ENCODE results near the gene BCKDK.

Gene BCKDK
- 6.7 to 37.9 (median 20.2) reads per million in 9 experiments for total RNA-seq

DNA sequence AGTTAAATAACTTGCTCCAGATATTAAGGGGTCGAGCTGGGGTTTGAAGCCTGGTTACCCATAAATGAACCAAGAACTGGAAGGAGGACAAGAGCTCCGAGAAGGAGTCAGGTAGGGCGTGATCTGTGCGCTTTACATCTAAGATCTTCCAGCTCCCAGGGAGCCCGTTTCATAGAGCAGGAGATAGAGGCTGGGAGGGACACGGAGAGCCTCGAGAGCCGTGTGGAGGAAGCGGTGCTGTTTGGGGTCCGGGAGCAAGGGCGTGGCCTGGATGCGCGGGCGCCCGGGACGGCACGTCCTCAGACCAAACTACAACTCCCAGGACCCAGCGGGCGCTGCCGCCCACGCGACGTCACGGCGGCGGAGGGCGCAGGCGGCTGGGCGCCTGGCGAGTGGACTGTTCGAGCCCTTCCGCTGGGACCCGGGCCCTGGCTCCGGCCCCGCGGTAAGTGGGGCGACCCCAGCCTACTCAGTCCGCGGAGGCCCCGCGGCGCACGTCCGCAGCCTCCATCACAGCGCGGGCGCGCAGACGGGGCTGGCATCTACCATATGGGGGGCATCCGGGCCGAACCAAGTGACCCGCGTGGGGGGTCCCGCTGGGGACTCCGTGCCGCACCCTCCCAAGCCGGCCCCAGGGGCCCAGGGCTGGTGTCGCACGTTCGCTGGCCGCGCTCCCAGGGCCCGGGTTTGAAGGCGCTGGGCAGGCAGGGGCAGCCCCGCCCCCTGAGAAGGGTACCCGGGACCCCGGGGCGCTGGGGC, at the start of gene BCKDK:
BCKDK (plus strand) TSS at position 352 of the 759 bp plus-strand sequence. CDS start 838 bp downstream, outside the sequence.
- Mint-ChIP-seq H3K4me1 (ENCODE audit: low read depth in 2 of 2) (peaks cover 11 to 13% of the 10 kb centered on the region in 2 donors), H3K27ac (peak within 1 kb of the TSS; percentile 54 to 83), H3K9me3 (no peaks in the 10 kb centered on the region), H3K4me3 (peak within 1 kb of the TSS; percentile 86 to 88), H3K36me3 (ENCODE audit: insufficient read depth) (peaks cover 18% of the 10 kb centered on the region), H3K27me3 (no peaks in the 10 kb centered on the region)
- ATAC-seq (replicated peaks) (peak; percentile 70), DNase-seq (peak; percentile 27 to 43 (median 32))

- Mint-ChIP-seq H3K4me3 (peak overlapping the region; percentile 41 to 54), H3K27ac (peak overlapping the region in 1 of 2 donors; percentile 41), H3K9me3 (no peaks in the 10 kb centered on the region), H3K27me3 (no peaks in the 10 kb centered on the region), H3K36me3 (ENCODE audit: insufficient read depth) (peaks cover 51% of the 10 kb centered on the region), H3K4me1 (ENCODE audit: low read depth in 2 of 2) (peaks cover 32 to 38% of the 10 kb centered on the region in 2 donors)
- DNase-seq (no peak), ATAC-seq (replicated peaks) (no peak)
These were observed 46.9 kb upstream of the BCKDK start for GRCh38 chr16:31061126-31061812.

- Mint-ChIP-seq H3K27me3 (no peaks in the 10 kb centered on the region), H3K9me3 (no peaks in the 10 kb centered on the region), H3K27ac (peak overlapping the region in 1 of 2 donors; percentile 41), H3K4me1 (ENCODE audit: low read depth in 2 of 2) (peaks cover 34 to 39% of the 10 kb centered on the region in 2 donors), H3K36me3 (ENCODE audit: insufficient read depth) (peaks cover 47% of the 10 kb centered on the region), H3K4me3 (peak overlapping the region; percentile 89 to 90)
- DNase-seq (no peak), ATAC-seq (replicated peaks) (no peak)
These were observed 46.3 kb upstream of the BCKDK start for GRCh38 chr16:31061813-31062440.

DNA sequence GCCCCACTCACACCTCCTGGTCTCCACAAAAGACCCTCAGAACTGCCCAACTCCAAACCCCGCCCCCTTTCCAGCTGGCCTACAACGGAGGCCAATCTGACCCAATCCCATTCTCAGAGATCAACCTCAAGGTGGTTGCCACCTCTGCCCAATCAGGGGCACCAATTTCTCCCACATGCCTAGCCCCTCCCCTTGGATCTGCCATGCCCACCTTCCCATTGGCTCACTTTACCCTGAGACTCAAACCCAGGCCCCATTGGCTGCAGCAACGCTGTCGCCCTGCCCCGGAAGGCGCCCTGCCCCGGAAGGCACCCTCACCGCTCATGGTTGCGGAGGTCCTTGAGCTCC, 44.7 kb upstream of the BCKDK start:
- peaks cover 41% of the 10 kb centered on the region for H3K36me3 Mint-ChIP-seq (ENCODE audit: insufficient read depth)
- H3K4me1 Mint-ChIP-seq (ENCODE audit: low read depth in 2 of 2) = peaks cover 34 to 42% of the 10 kb centered on the region in 2 donors
- ATAC-seq (replicated peaks) (no peak), DNase-seq (no peak)
- H3K27me3 Mint-ChIP-seq = no peaks in the 10 kb centered on the region
- H3K4me3 Mint-ChIP-seq = peak overlapping the region; percentile 89 to 90
- H3K27ac Mint-ChIP-seq = peak overlapping the region; percentile 89 to 95
- no peaks in the 10 kb centered on the region for H3K9me3 Mint-ChIP-seq

- H3K27ac Mint-ChIP-seq = peak overlapping the region; percentile 89 to 95
- no peaks in the 10 kb centered on the region for H3K27me3 Mint-ChIP-seq
- peaks cover 39 to 42% of the 10 kb centered on the region in 2 donors for H3K4me1 Mint-ChIP-seq (ENCODE audit: low read depth in 2 of 2)
- no peaks in the 10 kb centered on the region for H3K9me3 Mint-ChIP-seq
- DNase-seq (peak; percentile 32 to 42 (median 41)), ATAC-seq (replicated peaks) (peak; percentile 84)
- H3K4me3 Mint-ChIP-seq = peak overlapping the region; percentile 89 to 90
- peaks cover 40% of the 10 kb centered on the region for H3K36me3 Mint-ChIP-seq (ENCODE audit: insufficient read depth)
These were observed 44.2 kb upstream of the BCKDK start for GRCh38 chr16:31063843-31064611.

GRCh38 chr16:31064882-31065461, 43.2 kb upstream of the BCKDK start:
- H3K36me3 Mint-ChIP-seq (ENCODE audit: insufficient read depth) = peaks cover 37% of the 10 kb centered on the region
- H3K4me1 Mint-ChIP-seq (ENCODE audit: low read depth in 2 of 2) = peaks cover 44 to 46% of the 10 kb centered on the region in 2 donors
- H3K27ac Mint-ChIP-seq = peak overlapping the region; percentile 89 to 95
- DNase-seq = no peak
- ATAC-seq (replicated peaks) = no peak
- peak overlapping the region; percentile 89 to 90 for H3K4me3 Mint-ChIP-seq
- no peaks in the 10 kb centered on the region for H3K9me3 Mint-ChIP-seq
- H3K27me3 Mint-ChIP-seq = no peaks in the 10 kb centered on the region

DNA sequence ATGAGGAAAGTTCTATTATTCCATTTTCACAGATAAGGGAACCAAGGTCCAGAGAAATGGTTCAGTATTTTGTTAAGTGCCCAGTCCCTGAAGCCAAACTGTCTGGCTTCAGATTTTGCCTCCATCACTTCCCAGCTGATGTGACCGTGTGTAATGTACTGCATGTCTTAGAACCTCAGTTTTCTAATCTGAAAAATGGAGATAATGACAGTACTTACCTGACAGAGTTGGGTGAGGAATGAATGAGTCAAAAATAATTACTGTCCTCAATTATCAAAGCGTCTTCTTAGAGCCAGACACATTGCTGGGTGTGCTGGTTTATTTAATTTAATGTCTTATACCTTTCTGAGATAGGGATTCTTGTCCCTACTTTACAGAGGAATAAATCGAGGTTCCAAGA, 40.8 kb upstream of the BCKDK start:
- Mint-ChIP-seq H3K27me3 (no peaks in the 10 kb centered on the region), H3K9me3 (no peaks in the 10 kb centered on the region), H3K27ac (peak overlapping the region in 1 of 2 donors; percentile 39), H3K4me1 (ENCODE audit: low read depth in 2 of 2) (peaks cover 47 to 53% of the 10 kb centered on the region in 2 donors), H3K36me3 (ENCODE audit: insufficient read depth) (peaks cover 25% of the 10 kb centered on the region), H3K4me3 (no peak overlapping the region)
- DNase-seq (no peak), ATAC-seq (replicated peaks) (no peak)

DNA sequence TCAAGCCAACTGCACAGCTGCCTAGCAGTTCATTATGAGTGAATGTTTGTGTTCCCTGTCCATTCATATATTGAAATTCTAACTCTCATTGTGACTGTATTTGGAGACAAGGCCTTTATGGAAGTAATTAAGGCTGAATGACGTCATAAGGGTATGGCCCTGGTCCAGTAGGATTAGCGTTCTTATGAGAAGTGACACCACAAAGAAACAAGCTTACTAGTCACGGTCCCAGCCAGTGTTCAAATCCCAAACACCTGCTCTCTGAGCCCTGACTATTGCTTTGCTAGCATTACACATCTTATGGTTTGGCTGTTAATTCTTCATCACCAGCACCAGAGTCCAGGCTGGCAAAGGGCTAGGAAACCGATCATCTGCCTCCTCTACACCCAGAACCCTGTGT, 36.3 kb upstream of the BCKDK start:
- no peak for DNase-seq
- H3K9me3 Mint-ChIP-seq = no peaks in the 10 kb centered on the region
- peaks cover 15% of the 10 kb centered on the region for H3K36me3 Mint-ChIP-seq (ENCODE audit: insufficient read depth)
- peak overlapping the region; percentile 78 to 94 for H3K4me3 Mint-ChIP-seq
- H3K27me3 Mint-ChIP-seq = no peaks in the 10 kb centered on the region
- no peak for ATAC-seq (replicated peaks)
- peaks cover 31 to 38% of the 10 kb centered on the region in 2 donors for H3K4me1 Mint-ChIP-seq (ENCODE audit: low read depth in 2 of 2)
- peak overlapping the region; percentile 90 to 96 for H3K27ac Mint-ChIP-seq

DNA sequence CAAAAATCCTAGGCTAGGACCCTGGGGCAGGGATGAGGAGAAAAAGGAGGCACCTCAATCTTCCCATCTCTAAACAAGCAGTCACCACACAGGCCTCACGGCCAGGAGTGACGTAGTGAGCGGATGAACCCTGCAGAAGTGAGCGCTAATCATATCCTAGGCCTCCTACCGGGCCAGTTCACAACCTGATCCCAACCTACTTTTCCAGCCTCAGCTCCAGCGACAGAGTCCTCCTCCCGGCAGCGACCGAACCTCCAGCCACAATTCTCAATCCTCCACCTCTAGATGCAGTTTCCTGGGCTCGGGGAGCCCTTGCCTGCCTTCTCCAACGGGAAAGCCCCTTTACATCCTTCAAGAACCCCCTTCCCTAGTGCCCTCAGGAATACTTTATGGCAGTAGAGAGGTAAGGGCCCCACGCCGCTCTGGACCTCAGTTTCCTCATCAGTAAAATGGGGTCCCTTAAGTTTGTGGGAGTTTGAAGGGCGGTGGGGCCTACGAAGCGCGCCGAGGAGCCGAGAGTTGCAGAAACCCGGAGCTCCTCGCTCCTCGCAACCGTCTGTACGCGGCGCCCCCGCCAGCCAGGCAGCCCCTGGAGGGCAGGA, 35.5 kb upstream of the BCKDK start:
- Mint-ChIP-seq H3K27ac (peak overlapping the region; percentile 90 to 96), H3K4me1 (ENCODE audit: low read depth in 2 of 2) (peaks cover 32 to 38% of the 10 kb centered on the region in 2 donors)
- no peak for ATAC-seq (replicated peaks)

DNA sequence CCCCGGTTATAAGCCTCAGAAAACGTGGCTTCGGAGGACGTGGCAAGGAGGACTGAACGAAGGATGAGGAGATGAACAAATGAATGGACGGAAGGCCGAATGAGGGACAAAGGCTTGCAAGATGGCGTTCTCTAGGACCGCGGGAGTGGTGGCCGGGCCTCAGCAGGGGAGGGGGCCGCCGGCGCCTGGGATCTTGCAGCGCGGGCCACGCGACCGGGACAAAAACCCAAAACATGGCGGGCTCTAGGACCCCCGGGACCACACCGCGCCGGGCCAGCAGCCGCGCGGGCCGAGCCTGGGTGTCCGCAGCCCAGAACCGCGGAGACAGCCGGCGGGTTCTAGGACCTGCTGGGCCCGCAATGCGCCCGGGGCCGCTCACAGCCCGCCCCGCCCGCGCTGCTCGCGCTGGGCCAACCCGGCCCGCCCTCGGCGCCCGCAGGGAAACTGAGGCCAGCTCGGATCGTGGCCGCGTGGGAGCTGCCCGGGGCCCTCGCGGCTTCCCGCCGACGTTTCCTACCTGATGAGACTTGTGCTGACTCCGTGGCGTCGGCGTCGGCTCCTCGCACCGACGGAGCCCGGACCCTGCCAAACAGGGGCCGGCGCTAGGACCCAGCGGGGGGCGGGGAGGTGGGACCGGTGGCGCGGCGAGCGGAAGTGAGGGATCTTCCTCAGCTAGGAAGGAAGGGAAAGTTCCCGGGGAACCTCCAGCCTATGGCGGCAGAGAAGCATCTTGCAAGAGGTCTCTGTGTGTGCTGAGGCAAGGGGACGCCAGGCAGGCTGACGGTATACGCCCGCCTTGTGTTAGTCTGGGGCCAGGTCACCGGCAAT, 34.8 kb upstream of the BCKDK start:
- Mint-ChIP-seq H3K4me1 (ENCODE audit: low read depth in 2 of 2) (peaks cover 33 to 45% of the 10 kb centered on the region in 2 donors), H3K27me3 (no peaks in the 10 kb centered on the region), H3K36me3 (ENCODE audit: insufficient read depth) (peaks cover 26% of the 10 kb centered on the region), H3K27ac (peak overlapping the region; percentile 90 to 96), H3K4me3 (peak overlapping the region; percentile 78 to 94), H3K9me3 (no peaks in the 10 kb centered on the region)
- ATAC-seq (replicated peaks) (peak; percentile 53), DNase-seq (peak; percentile 75 to 85 (median 78))

More for the DNA sequence above, 35.5 kb upstream of the BCKDK start:
- Mint-ChIP-seq H3K27me3 (no peaks in the 10 kb centered on the region), H3K4me3 (peak overlapping the region; percentile 78 to 94), H3K9me3 (no peaks in the 10 kb centered on the region), H3K36me3 (ENCODE audit: insufficient read depth) (peaks cover 20% of the 10 kb centered on the region)
- peak in 1 of 3 experiments; percentile 16 for DNase-seq

GRCh38 chr16:31073970-31074813, 34.0 kb upstream of the BCKDK start, which contains the start of the genes ZNF646 and ZNF668:
Gene ZNF646, plus strand, starts transcription at chr16:31074422. Its CDS starts 1,903 bp downstream, at chr16:31076325.
Gene ZNF668, minus strand, starts transcription at chr16:31074240. Its CDS starts 9,781 bp downstream, at chr16:31064459.
- H3K27me3 Mint-ChIP-seq = no peaks in the 10 kb centered on the region
- peak within 1 kb of the TSS; percentile 78 to 94 for H3K4me3 Mint-ChIP-seq
- H3K36me3 Mint-ChIP-seq (ENCODE audit: insufficient read depth) = peaks cover 29% of the 10 kb centered on the region
- ATAC-seq (replicated peaks) (peak; percentile 82), DNase-seq (peak; percentile 95 to 98 (median 95))
- H3K4me1 Mint-ChIP-seq (ENCODE audit: low read depth in 2 of 2) = peaks cover 38 to 42% of the 10 kb centered on the region in 2 donors
- no peaks in the 10 kb centered on the region for H3K9me3 Mint-ChIP-seq
- peak within 1 kb of the TSS; percentile 90 to 96 for H3K27ac Mint-ChIP-seq
